Fibroblast of lung (primary cell): ENCODE data around the gene DNAJC18.

Source experiments
- CTCF ChIP-seq, 2 donors: IDR thresholded peaks in 1 of 2; conservative IDR thresholded peaks in 1 of 2; 1 replicate in 1 of 2; 2 replicates in 1 of 2; pipeline ENCODE4 v1.5.1; 2011 to 2012; ENCODE audit warnings: low read length in 2 of 2, control low read depth in 1 of 2, inconsistent platforms in 1 of 2, low read depth in 1 of 2, mild to moderate bottlenecking in 1 of 2
- EZH2 ChIP-seq: IDR thresholded peaks from 2 replicates; pipeline ENCODE4 v1.5.1; 2012; ENCODE audit warnings: low read length, control low read depth, mild to moderate bottlenecking; ENCODE audit errors: missing control alignments

- TF ChIP-seq CTCF (conservative IDR thresholded peaks at IDR 0.05 in 1 of 2, IDR thresholded peaks at IDR 0.05 in 1 of 2; ENCODE audit: low read depth in 1 of 2, low read length in 2 of 2) = no peak
- no peak for TF ChIP-seq EZH2
Measured at GRCh38 chr5:139376364-139376763, 63.0 kb downstream of the DNAJC18 start.
